Right ventricle myocardium superior (tissue), 1 donor: ENCODE data around the gene KRTAP1-1. TPM values are rescaled to one million over a fixed set of nuclear protein-coding genes. Genes with fewer than 3 reads are reported as not detected.
A peak's percentile ranks its signal among the peaks of the same experiment; 100 is the strongest.
"Not testable (repeated sequence)": the region's sequence is repeated elsewhere in the genome, so short reads cannot be mapped to it uniquely, and the experiment has no call there.

ENCODE experiments used
- ATAC-seq: fragments of 200-7000 bp; cut with Tn5 transposase; one replicate; pipeline ENCODE4 v1.9.1; 2020; ENCODE audit warnings: mild to moderate bottlenecking; ENCODE audit not compliant: poor library complexity
- DNase-seq: peaks from one replicate; pipeline ENCODE4 v3.0.0-alpha.2; 2020
- intact Hi-C: fragments of 100-400 bp; cut with DNase I; formaldehyde crosslinking; loops from one replicate; pipeline ENCODE4 v1.11.2; 2022
- long read RNA-seq: library from polyadenylated mRNA; unstranded; transcript quantifications from one replicate; pipeline ENCODE4 v2.0.0, GENCODE V29; 2021
- total RNA-seq: library from RNA; stranded (reverse); fragmentation: NEBNext Ultra II Directional; extraction: Animal tissue kit (Norgen Biotek cat#: 25700); gene quantifications from one replicate; pipeline ENCODE4 v1.2.1, GENCODE V29; 2021
- donor health status: DM: no; HTN: yes; CAD: no; lungs with severe emphysema.

Gene KRTAP1-1, protein sequence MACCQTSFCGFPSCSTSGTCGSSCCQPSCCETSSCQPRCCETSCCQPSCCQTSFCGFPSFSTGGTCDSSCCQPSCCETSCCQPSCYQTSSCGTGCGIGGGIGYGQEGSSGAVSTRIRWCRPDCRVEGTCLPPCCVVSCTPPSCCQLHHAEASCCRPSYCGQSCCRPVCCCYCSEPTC
- not detected for total RNA-seq
- long read RNA-seq = 0 reads

DNA sequence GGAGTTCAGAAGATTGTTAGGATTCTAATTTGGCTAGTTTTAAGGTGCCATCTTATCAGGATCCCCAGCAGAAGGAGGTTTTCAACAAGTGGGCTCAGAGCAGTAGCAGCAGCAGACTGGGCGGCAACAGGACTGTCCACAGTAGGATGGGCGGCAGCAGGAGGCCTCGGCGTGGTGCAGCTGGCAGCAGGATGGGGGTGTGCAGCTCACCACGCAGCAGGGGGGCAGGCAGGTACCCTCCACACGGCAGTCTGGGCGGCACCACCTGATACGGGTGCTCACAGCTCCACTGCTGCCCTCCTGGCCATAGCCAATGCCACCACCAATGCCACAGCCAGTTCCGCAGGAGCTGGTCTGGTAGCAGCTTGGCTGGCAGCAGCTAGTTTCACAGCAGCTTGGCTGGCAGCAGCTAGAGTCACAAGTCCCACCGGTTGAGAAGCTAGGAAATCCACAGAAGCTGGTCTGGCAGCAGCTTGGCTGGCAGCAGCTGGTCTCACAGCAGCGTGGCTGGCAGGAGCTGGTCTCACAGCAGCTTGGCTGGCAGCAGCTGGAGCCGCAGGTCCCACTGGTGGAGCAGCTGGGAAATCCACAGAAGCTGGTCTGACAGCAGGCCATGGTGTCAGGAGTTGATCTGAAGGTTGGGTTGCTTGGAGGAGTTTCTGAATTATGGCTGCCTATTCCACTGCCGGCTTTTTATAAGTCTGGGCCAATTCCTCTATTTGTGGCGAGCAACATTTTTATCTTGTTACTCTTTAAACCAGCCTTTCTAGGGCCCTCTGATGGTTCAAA is at the start of gene KRTAP1-1:
KRTAP1-1 (minus strand) TSS at position 668 of the 789 bp plus-strand sequence; CDS start at position 615, 53 bp downstream.
- intact Hi-C loops, ATAC-seq, DNase-seq: not testable (repeated sequence)

DNA sequence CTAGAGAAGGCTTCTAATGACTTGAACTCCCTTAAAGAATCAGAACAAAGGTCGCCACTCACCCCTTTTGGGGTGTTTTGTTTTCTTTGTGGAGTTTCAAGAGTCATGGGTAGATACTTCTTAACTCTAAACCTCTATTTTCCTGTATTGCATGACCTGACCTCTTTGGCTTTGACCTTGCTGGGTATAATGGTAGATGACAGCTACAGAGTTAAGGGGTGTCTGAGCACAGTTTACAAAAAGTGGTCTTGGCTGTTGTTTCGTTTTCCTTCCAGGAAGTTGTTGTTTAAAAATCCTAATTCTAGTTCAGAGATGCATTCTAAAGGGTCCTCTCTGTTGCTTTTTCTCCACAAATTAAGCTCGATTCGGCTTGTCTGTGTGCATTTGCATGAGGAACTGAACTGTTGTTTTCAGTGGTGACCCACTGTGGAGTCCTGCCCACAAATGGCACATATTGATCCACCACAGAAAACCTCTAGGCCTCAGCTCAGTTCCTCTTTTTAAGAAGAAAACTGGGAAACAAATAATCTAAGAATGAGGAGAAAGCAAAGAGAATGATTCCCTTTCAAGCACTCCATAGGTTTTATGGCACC is 47.6 kb upstream of the KRTAP1-1 start:
- ATAC-seq, intact Hi-C loops, DNase-seq: not testable (repeated sequence)

DNA sequence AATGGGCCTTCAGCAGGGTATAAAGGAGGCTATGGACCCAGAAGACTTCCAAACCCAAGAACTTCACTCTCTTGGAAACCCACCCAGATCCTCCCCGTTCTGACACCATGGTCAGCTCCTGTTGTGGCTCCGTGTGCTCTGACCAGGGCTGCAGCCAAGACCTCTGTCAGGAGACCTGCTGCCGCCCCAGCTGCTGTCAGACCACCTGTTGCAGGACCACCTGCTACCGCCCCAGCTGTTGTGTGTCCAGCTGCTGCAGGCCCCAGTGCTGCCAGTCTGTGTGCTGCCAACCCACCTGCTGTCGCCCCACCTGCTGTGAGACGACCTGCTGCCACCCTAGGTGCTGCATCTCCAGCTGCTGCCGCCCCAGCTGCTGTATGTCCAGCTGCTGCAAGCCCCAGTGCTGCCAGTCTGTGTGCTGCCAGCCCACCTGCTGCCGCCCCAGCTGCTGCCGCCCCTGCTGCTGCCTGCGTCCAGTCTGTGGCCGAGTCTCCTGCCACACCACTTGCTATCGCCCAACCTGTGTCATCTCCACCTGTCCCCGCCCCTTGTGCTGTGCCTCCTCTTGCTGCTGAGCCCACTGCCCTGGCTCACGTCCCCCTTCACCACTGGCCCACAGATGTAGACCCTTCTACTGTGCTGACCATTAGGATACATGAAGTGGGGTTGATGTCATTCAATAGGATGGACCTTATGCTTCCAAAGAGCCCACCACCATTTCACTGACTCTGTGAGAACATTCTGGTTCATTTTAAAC is 43.0 kb upstream of the KRTAP1-1 start, which contains the start of gene KRTAP4-7:
KRTAP4-7 (plus strand) TSS at position 51 of the 757 bp plus-strand sequence; CDS start at position 108, 57 bp downstream.
- DNase-seq, ATAC-seq, intact Hi-C loops: not testable (repeated sequence)

DNA sequence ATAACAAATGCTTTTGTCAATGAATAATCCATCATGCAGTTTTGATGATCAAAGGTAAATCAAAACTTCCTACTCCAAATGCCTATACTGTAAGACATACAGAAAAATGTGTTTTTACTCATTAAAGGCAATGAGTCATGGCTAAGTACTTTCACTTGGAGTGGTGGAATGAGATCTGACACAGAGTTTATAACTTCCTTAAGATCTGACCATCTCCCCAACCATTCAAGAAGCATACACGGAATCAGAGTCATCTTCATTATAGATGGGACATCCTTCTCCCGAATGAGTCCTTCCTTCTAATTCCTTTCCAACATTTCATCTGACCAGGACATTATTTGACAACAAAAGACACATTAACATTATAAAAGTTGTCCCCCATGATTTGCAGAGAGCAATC is 42.2 kb upstream of the KRTAP1-1 start:
- intact Hi-C loops, ATAC-seq, DNase-seq: not testable (repeated sequence)

DNA sequence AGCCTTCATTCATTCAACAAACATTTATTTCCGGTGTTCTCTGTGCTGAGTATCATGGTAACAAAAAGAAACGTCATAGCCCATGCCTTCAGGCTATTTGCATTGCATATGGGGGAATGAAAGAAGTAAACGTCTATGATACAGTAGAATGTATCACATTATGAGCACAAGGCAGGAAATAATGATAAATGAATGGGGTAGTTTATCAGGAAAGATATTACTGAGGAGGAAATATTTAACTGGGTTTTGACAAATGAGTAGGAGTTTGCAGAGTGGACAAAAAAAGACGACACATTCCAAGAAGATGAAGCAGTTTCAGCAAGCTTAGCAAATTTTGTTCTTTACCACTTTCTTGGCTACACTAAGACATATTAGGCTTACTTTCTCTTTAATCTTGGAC is 41.4 kb upstream of the KRTAP1-1 start:
- ATAC-seq (no peak), DNase-seq (no peak)
- intact Hi-C loops = no loop called here

DNA sequence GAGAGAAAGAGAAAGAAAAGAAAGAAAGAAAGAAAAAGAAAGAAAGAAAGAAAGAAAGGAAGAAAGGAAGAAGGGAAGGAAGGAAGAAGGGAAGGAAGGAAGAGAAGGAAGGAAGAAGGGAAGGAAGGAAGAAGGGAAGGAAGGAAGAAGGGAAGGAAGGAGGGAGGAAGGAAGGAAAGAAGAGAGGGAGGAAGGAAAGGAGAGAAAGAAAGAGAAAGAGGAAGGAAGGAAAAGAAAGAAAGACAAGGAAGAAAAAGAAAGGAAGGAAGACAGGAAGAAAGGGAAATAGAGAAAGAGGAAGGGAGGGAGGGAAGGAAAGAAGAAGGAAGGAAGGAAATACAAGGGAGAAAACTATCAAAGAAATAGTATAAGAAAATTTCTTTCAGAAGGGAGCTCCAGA is 35.5 kb upstream of the KRTAP1-1 start:
- DNase-seq (no peak), ATAC-seq (no peak)
- intact Hi-C loops = no loop called here

DNA sequence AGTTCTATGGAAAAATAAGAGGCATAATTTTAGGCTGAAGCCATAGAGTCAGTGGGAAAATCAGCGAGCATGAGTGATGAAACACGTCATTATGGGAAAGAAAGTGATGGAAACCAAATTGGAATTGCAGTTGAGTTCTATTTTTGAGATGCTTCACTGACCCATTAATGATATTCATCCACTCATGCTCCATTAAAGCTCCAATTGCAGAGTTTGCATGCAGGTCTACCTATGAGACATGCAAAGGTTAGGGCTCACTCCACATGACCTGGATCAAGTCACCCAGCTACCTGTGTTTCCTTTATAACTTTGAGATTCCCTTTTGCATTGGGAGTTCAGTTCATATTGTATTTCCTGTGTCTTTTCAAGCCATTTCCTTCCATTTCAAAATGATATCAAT is 32.4 kb upstream of the KRTAP1-1 start:
- no peak for DNase-seq
- no peak for ATAC-seq
- intact Hi-C loops = no loop called here

DNA sequence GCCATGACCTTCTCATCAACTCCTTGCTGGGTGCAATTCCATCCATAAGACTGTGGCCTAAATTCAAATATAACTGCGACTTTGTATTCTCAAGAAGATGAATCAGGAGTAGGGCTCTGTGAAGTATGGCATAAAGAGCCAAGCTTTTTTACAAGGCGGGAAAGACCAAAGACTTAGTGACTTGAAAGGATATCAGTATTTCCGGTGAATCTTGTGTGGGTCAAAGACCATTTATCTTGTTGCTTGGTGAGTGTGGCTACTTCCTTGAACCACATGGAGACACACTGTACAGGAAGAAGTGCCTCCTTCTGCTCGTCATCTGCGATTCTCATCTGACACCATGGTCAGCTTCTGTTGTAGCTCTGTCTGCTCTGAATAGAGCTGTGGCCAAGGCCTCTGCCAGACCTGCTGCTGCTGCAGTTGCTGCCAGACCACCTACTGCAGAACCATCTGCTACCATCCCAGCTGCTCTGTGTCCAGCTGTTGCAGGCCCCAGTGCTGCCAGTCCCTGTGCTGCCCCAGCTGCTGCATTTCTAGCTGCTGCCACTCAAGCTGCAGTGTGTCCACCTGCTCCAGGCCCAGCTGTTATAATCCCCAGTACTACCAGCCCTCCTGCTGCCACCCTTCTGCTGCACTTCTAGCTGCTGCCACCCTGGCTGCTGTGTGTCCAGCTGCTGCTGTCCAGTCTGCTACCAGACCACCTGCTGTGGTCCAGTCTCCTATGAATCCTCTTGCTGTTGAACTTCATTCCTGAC is 30.5 kb upstream of the KRTAP1-1 start:
- DNase-seq (peak; percentile 31), ATAC-seq (no peak)
- intact Hi-C loops = no loop called here

DNA sequence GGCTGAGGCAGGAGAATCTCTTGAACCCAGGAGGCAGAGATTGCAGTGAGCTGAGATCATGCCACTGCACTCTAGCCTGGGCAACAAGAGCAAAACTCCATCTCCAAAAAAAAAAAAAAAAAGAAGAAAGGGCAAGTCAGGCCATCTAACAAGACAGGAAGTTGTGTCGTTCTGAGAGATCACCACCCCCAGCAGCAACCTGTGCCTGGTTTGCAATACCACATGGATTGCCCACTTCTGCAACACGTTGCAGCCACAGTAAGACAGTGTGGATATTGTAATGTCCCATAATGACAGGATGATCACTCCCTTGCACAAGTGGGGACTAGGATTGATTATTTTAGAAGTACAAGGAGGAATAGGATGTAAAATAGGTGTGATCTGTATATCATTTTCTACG is 27.8 kb upstream of the KRTAP1-1 start:
- intact Hi-C loops = no loop called here
- no peak for DNase-seq
- no peak for ATAC-seq

DNA sequence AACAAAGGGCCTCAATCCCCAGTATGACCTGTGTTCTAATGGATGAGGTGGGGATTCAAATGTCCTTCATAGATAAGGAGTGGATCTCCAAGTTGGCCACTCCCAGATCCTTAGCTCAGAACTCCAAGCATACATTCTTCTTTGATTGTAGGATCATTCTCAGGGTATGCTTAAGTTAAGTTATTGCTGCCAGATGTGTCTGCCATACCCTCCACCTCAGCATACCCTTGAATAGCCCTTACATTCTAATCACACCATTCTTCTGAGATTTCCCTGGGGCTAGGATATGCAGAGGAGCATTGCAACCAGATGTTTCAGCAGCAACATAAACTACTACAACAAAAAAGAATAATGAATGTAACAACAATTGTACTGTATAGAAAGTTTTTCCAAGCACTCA is 26.0 kb upstream of the KRTAP1-1 start:
- ATAC-seq (no peak), DNase-seq (no peak)
- intact Hi-C loops = no loop called here

DNA sequence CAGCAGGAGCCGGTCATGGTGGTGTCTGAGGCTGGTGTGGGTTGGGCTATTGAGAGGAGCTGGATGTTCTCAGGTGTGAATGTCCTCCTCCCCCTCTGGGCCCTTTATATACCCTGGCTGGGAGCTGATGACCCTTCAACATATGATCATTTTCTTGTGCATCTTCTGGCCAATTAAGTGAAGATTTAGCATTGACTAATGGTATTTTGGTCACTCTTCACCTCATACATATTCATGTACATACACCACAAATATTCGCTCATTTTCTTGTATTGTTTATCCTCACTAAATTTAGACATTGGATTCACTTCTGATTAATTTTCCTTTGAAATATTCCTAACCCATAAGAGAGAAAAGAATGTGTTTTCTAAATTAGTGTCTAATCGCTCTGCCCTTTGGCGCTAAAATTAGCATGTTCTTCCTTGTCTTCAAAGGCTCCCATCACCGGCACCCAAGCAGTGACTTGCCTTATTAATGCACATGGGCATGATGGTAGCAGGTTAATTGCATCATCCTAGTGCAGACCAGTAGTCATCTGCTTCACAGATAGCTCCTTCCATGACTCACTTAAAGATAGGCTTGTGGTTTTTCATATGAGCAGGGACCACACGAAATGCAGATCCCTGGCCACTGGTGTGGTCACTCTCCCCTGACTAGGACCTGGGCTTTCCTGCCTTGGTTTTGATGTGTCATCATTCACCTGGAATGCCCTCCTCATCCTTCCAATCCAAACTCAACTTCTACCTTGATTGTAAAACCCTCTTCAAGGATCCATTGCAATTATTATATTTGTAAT is 24.8 kb upstream of the KRTAP1-1 start, which contains the start of gene KRTAP2-4:
KRTAP2-4 (minus strand) TSS at position 51 of the 796 bp plus-strand sequence; CDS start at position 17, 34 bp downstream.
- intact Hi-C loops = no loop called here
- no peak for DNase-seq
- ATAC-seq = no peak

DNA sequence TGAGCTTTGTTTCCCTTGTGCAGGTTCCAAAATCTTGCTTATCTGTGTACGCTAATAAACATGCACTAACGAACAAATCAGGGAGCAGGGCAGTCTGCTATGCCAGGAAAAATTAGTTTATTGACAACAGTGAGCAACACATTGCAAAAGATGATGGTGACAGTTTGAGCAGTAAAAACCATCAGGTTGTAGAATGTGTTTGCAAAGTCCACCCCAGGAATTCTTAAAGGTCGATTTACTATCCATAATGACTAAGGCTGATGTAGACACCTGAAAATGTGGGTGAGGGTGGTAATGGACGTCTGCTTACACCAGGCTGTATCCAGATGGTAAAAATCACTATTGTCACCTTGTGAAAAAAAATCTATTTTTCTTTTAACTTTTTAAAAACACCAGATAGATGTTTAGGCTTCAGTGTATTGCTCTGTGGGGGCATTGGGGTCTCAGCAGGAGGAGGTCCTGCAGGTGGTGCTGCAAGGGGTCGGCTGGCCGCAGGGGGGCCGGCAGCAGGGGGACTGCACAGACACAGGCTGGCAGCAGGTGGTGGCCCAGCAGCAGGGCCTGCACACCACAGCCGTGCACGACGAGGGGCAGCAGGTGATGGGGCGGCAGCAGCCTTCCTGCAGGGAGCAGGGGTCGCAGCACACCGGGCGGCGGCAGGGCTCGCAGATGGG is 23.9 kb upstream of the KRTAP1-1 start:
- ATAC-seq, DNase-seq, intact Hi-C loops: not testable (repeated sequence)

DNA sequence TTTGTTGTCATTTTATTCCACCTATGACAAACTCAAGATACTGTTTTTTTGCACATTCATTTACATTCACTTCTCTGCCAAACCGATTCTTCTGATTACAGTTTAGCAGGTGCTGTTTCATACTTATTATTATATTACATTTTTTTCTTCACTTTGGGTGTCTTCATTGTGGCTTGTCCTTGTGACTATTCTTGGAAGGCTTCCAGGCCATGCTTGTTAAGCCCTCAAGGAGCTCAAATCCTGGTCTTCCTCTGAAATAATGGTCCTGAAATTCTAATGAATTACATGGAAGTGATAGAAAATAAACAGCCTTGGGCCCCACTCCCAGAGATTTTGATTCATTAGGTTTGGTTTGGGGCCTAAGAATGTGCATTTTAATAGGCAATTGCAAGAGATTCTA is 23.1 kb upstream of the KRTAP1-1 start:
- intact Hi-C loops = no loop called here
- no peak for ATAC-seq
- no peak for DNase-seq

DNA sequence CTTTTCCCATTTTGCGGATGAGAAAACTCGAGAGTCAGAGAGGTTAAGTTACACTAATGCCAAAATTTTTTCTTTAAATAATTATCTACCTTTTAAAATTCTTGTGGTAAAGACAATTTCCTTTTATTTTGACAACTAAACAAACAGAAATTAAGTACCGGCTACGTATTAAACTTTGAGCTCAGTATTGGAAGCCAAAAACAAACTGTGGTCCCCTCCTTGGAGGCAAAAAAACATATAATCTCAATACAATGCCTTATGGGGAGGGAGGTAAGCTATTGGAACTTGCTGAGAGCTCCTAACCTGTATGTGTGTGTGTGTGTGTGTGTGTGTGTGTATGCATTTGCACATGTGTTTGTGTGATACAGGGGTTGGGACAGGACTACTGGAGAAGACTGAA is 22.2 kb upstream of the KRTAP1-1 start:
- ATAC-seq = no peak

DNA sequence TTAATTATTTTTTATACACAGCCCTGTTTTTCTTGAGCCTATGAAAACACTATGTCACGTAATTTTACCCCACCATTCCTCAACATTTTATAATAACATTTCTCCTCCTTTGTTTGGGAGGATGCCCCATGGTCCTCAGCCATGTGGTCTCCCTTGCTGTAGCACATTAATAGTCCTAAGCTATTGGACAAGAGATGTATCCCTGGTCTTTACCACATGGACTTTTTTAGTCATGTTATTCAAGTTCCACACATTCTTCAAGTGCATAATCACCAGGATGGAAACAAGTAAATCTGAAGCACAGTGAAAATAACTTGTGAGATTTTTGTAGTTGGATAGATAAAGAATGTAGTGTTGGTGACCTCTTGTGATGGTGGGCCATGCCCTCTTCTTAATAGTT is 20.7 kb upstream of the KRTAP1-1 start:
- DNase-seq (no peak), ATAC-seq (no peak)
- intact Hi-C loops = no loop called here

More for the DNA sequence above, 22.2 kb upstream of the KRTAP1-1 start:
- intact Hi-C loops = no loop called here
- DNase-seq = no peak

DNA sequence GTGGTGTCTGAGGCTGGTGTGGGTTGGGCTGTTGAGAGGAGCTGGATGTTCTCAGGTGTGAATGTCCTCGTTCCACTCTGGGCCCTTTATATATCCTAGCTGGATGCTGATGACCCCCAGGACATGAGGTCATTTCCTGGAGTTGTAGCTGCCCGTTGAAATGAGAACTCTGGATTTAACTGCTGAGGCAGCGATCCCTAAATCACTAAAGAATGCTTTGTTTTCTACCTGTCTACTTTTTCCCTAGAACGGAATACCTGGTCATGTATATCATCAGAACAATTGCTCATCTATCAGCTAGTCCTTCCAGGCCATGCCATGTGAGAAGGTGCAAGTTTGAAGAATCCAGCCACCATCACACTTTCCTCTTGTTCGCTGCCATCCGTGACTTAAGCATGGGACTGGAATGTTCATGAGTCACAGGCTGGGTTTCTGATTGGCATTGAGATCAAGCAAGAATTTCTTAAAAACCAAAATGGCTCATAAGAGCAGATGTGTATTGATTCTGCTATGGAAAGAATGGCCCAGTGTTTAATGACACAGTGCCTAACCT is 18.9 kb upstream of the KRTAP1-1 start, which contains the start of gene KRTAP2-3:
KRTAP2-3 (minus strand) TSS at position 63 of the 553 bp plus-strand sequence. CDS start 64 bp downstream, outside the sequence.
- ATAC-seq = no peak
- DNase-seq = no peak
- intact Hi-C loops = no loop called here
